Ovary (tissue), 3 donors: Measurements from ENCODE around the gene CNN3.
A peak's percentile ranks its signal among the peaks of the same experiment; 100 is the strongest.

ENCODE experiments used
- POLR2A ChIP-seq: fragments of 450-650 bp; IDR thresholded peaks from one replicate; pipeline ENCODE4 v1.6.1; 2017; ENCODE audit warnings: antibody characterized with exemption, mild to moderate bottlenecking, moderate library complexity
- TF ChIP-seq, protein P1 (sequence below), 3 donors: fragments of 450-650 bp in 2 of 3; fragments of 200-600 bp in 1 of 3; IDR thresholded peaks; one replicate each; pipeline versions ENCODE4 v1.5.1 to v1.8.0; 2016 to 2022; ENCODE audit warnings: antibody characterized with exemption in 3 of 3, mild to moderate bottlenecking in 1 of 3
- donor health status: DM: no; HTN: no; CAD: no.

DNA sequence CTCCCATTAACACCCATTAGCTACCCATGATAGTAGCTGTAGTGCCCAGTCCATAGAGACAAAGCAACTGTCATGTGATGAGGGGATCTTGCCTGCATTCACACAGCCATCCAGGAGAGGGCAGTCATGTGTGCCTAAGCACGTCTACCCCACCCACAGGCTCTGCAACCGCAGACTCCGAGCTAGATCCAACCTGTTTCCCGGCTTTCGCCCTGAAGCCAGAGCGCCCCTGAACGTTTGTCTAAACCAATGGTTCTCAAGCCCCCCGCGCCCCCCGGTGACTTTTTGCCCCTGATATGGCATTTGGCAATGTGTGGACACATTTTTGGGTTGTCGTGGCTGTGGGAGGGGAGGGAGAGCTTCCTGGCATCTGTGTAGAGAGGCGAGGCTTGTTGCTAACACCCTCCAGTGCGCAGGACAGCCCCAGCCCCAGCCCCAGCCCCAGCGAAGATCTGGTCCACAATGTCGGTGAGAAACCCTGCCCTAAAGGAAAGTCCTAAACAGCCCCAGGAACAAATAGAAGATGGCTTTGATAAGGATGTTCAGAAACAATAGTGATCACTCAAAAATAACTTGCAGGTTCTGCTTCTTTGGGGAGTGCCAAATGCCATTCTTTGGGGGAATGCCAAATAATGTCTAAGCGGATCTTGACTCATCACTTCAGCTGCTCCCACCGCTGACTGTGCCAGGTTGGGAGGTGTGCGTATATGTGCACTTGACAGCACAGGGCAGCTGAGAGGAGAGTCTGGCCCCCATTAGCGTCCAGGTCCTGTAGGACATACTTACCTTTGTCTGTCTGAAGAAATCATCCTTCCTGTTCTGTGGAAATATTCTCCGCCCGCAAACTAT, 72.2 kb downstream of the CNN3 start:
- TF ChIP-seq, protein P1, sequence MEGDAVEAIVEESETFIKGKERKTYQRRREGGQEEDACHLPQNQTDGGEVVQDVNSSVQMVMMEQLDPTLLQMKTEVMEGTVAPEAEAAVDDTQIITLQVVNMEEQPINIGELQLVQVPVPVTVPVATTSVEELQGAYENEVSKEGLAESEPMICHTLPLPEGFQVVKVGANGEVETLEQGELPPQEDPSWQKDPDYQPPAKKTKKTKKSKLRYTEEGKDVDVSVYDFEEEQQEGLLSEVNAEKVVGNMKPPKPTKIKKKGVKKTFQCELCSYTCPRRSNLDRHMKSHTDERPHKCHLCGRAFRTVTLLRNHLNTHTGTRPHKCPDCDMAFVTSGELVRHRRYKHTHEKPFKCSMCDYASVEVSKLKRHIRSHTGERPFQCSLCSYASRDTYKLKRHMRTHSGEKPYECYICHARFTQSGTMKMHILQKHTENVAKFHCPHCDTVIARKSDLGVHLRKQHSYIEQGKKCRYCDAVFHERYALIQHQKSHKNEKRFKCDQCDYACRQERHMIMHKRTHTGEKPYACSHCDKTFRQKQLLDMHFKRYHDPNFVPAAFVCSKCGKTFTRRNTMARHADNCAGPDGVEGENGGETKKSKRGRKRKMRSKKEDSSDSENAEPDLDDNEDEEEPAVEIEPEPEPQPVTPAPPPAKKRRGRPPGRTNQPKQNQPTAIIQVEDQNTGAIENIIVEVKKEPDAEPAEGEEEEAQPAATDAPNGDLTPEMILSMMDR (IDR thresholded peaks at IDR 0.05), result peak; percentile 87 to 98 (median 98)
- TF ChIP-seq POLR2A, result no peak
